ENCODE results near the gene ZFY.

GRCh38 chrY:3016594-3016993 is 81.4 kb downstream of the ZFY start:
- TF ChIP-seq POLR2A (IDR thresholded peaks at IDR 0.05): no peak
- TF ChIP-seq, protein P1, sequence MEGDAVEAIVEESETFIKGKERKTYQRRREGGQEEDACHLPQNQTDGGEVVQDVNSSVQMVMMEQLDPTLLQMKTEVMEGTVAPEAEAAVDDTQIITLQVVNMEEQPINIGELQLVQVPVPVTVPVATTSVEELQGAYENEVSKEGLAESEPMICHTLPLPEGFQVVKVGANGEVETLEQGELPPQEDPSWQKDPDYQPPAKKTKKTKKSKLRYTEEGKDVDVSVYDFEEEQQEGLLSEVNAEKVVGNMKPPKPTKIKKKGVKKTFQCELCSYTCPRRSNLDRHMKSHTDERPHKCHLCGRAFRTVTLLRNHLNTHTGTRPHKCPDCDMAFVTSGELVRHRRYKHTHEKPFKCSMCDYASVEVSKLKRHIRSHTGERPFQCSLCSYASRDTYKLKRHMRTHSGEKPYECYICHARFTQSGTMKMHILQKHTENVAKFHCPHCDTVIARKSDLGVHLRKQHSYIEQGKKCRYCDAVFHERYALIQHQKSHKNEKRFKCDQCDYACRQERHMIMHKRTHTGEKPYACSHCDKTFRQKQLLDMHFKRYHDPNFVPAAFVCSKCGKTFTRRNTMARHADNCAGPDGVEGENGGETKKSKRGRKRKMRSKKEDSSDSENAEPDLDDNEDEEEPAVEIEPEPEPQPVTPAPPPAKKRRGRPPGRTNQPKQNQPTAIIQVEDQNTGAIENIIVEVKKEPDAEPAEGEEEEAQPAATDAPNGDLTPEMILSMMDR (IDR thresholded peaks at IDR 0.05): no peak
- no peak for TF ChIP-seq EP300 (IDR thresholded peaks at IDR 0.05)
